Adipose tissue (tissue), 3 donors: ENCODE results near the gene MRPL24. TPM values are rescaled to one million over a fixed set of nuclear protein-coding genes. Genes with fewer than 3 reads are reported as not detected.

ENCODE experiments used
- H3K27ac ChIP-seq: one replicate; pipeline ENCODE4 v1.5.1; 2013; ENCODE audit warnings: low read depth, low read length
- whole genome bisulfite sequencing, 3 donors: extraction: QIAGEN DNeasy Blood & Tissue Kit; methylation state at CpG; one replicate each; pipeline ENCODE4 v1.1.7; 2013; 5-methylcytosine and 5-hydroxymethylcytosine counted together
- polyA plus RNA-seq, 3 donors: library from polyadenylated mRNA; stranded (reverse); fragments of 200-250 nt; gene quantifications; one replicate each; pipeline ENCODE4 v1.2.3, GENCODE V29; 2013
- donor health status: healthy with polysubstance abuse.
- donor health status: Bipolar disorder and iron deficiency.
- donor health status: healthy.

The MRPL24 gene
- 100 to 1,000 TPM; 104 to 178 (median 151) TPM for polyA plus RNA-seq

DNA sequence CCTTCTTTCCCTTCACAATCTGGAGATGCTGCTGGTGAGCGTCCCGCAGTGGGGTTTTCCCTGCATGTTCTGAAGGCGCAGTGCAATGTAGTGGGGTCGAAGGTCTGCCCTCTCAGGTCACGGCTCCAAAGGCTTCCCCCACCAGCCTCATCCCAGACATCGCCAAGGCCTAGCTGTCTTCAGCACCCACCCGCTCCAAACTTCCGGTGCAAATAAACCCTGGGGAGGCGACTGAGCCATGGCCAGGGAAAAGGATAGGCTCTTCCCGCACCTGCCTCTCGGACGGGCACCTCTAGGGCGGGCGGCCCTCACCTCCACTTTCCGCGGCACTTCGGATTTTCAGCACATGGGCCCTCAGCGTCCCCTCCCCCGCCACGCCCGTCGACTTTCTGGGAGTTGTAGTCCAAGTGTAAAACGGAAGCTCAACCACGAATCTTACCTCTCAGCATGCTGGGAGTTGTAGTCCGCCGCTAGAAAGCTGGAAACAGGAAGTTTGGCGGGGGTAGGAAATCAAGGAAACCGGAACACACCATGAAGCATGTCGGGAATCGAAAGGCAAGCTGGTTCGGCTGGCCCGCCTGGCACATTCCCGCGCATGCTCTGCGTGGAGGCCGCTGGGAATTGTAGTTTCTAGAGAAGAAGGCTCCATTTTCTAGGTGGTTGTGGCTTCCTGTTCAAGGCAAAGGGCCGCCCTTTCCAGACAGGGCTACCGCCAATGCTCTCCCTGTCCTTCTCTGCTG is at the start of gene MRPL24:
TSS of gene MRPL24 (minus strand) at position 348 of the 740 bp plus-strand sequence. CDS start 2,384 bp downstream, outside the sequence.
- peak within 1 kb of the TSS; percentile 1 for H3K27ac ChIP-seq
- WGBS, 3 donors = 0% methylated on average over 38 of the region's 38 CpGs

- 86 to 96% (median 86%) methylated on average over 4 of the region's 4 CpGs for WGBS, 3 donors
- no peak overlapping the region for H3K27ac ChIP-seq
These were observed 48.9 kb upstream of the MRPL24 start for GRCh38 chr1:156789621-156790318.

GRCh38 chr1:156788136-156788535 is 47.2 kb upstream of the MRPL24 start:
- 89 to 97% (median 91%) methylated on average over 2 of the region's 2 CpGs for WGBS, 3 donors
- no peak overlapping the region for H3K27ac ChIP-seq

GRCh38 chr1:156786640-156787039 is 45.8 kb upstream of the MRPL24 start:
- WGBS, 3 donors = 61 to 84% (median 73%) methylated on average over 10 of the region's 10 CpGs
- H3K27ac ChIP-seq = no peak overlapping the region

- no peak overlapping the region for H3K27ac ChIP-seq
- 58 to 84% (median 75%) methylated on average over 6 of the region's 6 CpGs for WGBS, 3 donors
These were observed 44.6 kb upstream of the MRPL24 start for GRCh38 chr1:156785458-156785857.

DNA sequence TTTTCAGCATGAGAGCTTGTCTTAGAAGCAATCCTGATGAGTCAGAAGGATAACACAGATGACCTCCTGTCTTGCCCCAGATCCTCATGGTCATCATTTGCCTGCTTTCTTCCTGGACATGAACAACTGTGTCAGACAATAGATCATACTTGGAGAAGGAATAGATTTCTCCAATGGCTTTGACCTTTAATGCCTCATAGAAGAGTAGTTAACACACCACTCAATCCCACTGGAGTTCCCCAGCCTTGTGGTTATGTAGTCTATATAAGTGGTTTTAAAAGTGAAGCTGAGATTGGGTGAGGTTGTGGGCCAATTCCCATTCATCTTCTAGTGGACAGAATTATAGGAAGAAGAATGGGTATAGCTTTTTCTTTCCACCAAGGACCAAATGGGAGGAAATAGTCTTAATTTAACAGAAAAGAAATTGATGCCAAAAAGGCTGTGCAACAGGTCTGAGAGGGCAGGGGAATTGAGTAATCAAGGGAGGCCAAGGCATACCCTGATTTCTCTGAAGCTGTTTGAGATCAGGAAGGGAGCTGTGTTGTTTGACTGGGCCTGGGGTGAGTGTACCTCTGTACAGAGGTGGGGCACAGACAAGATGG is 40.8 kb upstream of the MRPL24 start:
- no peak overlapping the region for H3K27ac ChIP-seq

GRCh38 chr1:156777573-156777972 is 36.7 kb upstream of the MRPL24 start:
- H3K27ac ChIP-seq = no peak overlapping the region
- 40 to 65% (median 60%) methylated on average over 1 of the region's 1 CpG for WGBS, 3 donors

- WGBS, 3 donors = 68 to 73% (median 70%) methylated on average over 4 of the region's 4 CpGs
These were observed 36.1 kb upstream of the MRPL24 start for GRCh38 chr1:156776942-156777341.

DNA sequence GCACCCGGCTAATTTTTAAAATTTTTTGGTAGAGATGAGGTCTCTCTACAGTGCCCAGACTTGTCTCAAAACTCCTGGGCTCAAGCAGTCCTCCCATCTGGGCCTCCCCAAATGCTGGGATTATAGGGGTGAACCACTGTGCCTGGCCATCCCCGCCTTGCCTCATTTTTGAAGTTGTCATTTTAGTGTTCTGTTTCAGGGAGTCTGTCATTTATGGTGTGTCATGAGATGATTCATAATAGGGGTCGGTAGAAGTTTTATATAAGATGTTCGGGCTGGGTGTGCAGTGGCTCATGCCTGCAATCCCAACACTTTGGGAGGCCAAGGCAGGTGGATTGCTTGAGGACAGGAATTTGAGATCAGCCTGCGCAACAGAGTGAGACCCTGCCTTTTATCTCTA is 34.9 kb upstream of the MRPL24 start:
- 86 to 90% (median 86%) methylated on average over 5 of the region's 5 CpGs for WGBS, 3 donors
- no peak overlapping the region for H3K27ac ChIP-seq

More at GRCh38 chr1:156776942-156777341, 36.1 kb upstream of the MRPL24 start:
- H3K27ac ChIP-seq = no peak overlapping the region

DNA sequence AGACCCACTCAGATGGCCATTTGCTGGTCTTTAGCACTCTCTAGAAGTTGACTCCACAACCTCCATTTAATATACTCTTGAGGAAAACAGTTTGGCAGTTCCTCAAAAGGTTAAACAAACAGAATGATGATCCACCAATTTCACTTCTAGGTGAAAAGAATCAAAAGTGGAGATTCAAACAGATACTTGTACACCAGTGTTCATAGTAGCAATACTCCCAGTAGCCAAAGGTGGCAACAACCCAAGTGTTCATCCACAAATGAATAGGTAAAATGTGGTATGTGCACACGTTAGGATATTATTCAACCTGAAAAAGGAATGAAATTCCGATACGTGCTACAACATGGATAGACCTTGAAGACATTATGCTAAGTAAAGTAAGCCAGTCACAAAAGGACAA is 32.7 kb upstream of the MRPL24 start:
- no peak overlapping the region for H3K27ac ChIP-seq
- 88 to 94% (median 90%) methylated on average over 3 of the region's 3 CpGs for WGBS, 3 donors

DNA sequence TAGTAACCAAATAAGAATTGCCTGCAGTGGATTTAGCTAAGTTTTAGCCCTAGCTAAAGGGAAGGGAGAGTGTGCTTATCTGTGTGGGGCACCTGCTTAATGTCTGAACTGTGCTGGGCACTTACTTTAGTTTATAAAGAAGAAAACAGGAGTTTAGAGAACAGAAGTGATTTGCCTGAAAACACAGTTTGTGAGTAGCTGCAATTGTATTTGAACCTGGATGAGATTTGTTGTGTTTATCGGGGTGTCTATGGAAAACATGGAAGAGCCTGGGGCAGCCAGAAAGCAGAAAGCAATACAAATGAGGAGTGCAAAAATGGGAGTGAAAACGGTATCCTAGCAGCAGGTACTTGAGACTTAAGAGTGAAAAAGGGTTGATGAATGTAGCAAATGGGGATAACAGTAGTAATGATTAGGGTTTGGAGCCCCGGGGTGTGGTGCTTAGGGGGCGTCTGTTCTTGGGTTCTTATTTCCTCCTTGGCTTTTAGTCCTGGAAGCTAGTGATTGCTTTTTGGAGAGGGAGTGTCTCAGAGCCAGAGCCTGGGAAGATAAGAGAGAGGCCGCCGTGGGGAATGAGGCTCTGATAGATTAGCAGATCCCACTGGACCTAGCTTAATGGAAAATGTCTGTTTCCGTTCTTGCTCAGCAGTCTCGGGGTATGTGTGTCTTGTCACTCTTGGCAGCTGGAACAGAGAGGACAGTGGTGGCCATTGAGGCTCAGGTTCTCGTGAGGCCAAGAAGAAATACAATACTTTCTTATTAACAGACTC is 32.0 kb upstream of the MRPL24 start:
- WGBS, 3 donors = 42 to 53% (median 44%) methylated on average over 9 of the region's 9 CpGs

GRCh38 chr1:156772222-156772621 is 31.3 kb upstream of the MRPL24 start:
- WGBS, 3 donors = 83 to 94% (median 89%) methylated on average over 3 of the region's 3 CpGs
- H3K27ac ChIP-seq = no peak overlapping the region

More for the DNA sequence above, 32.0 kb upstream of the MRPL24 start:
- no peak overlapping the region for H3K27ac ChIP-seq

DNA sequence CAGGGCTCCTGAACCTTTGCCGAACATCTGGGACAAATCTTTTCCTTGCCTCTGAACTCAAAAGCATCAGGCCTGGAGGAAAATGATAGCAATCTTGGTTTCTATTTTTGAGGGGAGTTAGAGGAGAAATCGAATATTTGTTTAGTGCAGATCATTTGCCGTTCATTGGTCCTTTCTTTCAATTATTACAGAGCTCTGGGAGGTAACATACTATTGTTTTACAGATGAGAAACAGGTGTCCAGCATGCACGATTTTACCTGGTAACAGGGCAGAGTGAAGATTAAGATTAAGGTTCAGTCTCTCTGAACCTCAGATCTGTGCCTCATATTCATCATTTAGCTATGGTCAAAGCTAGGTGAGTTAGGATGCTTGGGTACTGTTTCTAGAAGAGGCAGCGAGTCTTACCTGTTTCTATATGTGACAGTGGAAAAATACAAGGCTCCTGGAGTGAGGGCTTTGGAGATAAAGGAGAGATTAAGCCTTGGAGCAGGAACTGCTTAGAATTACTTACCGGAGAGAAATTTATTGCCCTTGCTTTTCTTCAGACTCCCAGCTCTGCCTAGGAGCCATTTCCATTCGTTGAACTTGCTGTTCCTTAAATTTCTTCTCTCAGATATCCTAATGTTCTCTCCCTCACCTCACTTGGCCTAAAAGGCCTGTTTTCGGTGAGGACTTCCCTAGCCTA is 27.9 kb upstream of the MRPL24 start:
- no peak overlapping the region for H3K27ac ChIP-seq
- WGBS, 3 donors = 14 to 31% (median 30%) methylated on average over 8 of the region's 8 CpGs

DNA sequence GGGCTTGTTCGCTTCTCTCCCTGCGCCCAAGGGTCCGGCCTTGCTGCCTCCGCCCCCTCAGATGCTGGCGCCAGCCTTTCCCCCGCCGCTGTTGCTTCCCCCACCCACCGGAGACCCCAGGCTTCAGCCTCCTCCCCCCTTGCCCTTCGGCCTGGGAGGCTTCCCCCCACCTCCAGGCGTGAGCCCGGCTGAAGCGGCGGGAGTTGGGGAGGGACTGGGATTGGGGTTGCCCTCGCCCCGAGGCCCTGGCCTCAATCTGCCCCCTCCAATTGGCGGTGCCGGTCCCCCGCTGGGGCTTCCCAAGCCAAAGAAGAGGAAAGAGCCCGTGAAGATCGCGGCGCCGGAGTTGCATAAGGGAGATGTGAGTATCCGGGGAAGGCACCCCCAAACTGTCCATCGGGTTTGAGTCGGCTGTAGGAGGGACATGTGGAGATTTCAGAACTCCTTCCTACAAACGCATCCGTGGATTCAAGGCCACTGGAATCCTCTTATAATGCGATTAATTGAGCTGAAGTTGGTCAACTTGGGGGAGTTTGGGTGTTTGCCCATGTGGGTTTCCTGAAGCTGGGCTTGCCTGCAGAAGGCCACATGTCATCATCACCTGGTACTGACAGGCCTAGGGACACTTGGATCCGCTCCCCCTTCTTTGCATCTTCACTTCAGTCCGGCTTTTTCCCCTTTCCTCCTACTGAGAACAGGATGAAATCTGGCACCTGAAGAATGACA is 27.2 kb upstream of the MRPL24 start:
- no peak overlapping the region for H3K27ac ChIP-seq
- 0 to 1% (median 0%) methylated on average over 31 of the region's 31 CpGs for WGBS, 3 donors

- H3K27ac ChIP-seq = peak within 1 kb of the TSS; percentile 45
- WGBS, 3 donors = 0% methylated on average over 49 to 50 of the region's 50 CpGs
These were observed 26.4 kb upstream of the MRPL24 start, which contains the start of gene PRCC for GRCh38 chr1:156767101-156767878. Gene PRCC, plus strand, starts transcription at chr1:156767535. Its CDS starts 237 bp downstream, at chr1:156767772.

- WGBS, 3 donors = 7 to 9% (median 9%) methylated on average over 14 of the region's 14 CpGs
- H3K27ac ChIP-seq = no peak overlapping the region
These were observed 25.6 kb upstream of the MRPL24 start for GRCh38 chr1:156766298-156767100.
